Thyroid gland (tissue), 4 donors: ENCODE measurements around the gene RPTOR. TPM values are rescaled to one million over a fixed set of nuclear protein-coding genes. Genes with fewer than 3 reads are reported as not detected.

Experiments used
- DNase-seq, 2 donors: peaks; one replicate each; pipeline ENCODE4 v3.0.0-alpha.2; 2019
- H3K27ac ChIP-seq, 3 donors: fragments of 200-600 bp; sonication (generic); 1 replicate in 2 of 3; 2 replicates in 1 of 3; pipeline ENCODE4 v1.5.1; 2016 to 2019; ENCODE audit warnings: mild to moderate bottlenecking in 1 of 3, moderate library complexity in 1 of 3
- H3K27me3 ChIP-seq: fragments of 200-600 bp; sonication (generic); one replicate; pipeline ENCODE4 v1.5.1; 2019
- H3K36me3 ChIP-seq, 2 donors: fragments of 200-600 bp; sonication (generic); one replicate each; pipeline ENCODE4 v1.5.1; 2016 to 2019
- H3K4me1 ChIP-seq, 2 donors: fragments of 200-600 bp; sonication (generic); one replicate each; pipeline ENCODE4 v1.5.1; 2017 to 2019
- H3K4me3 ChIP-seq, 3 donors: fragments of 200-600 bp; sonication (generic); replicated peaks in 1 of 3; 1 replicate in 2 of 3; 2 replicates in 1 of 3; pipeline ENCODE4 v1.5.1; 2016; ENCODE audit warnings: mild to moderate bottlenecking in 1 of 3
- H3K9me3 ChIP-seq: fragments of 200-600 bp; sonication (generic); one replicate; pipeline ENCODE4 v1.5.1; 2017
- CTCF ChIP-seq, 6 experiments: fragments of 200-600 bp in 3 of 6; fragments of 450-650 bp in 3 of 6; sonication (generic) in 3 of 6; IDR thresholded peaks; one replicate each; pipeline ENCODE4 v1.5.1; 2016 to 2019; ENCODE audit warnings: antibody characterized with exemption in 6 of 6, mild to moderate bottlenecking in 2 of 6, inconsistent platforms in 1 of 6, moderate library complexity in 1 of 6
- POLR2A ChIP-seq, 2 donors: fragments of 450-650 bp; IDR thresholded peaks; one replicate each; pipeline ENCODE4 v1.6.1; 2017; ENCODE audit warnings: antibody characterized with exemption in 2 of 2, mild to moderate bottlenecking in 2 of 2, moderate library complexity in 1 of 2
- WGBS, 2 donors: methylation state at CpG; one replicate each; pipeline ENCODE4 v1.1.5; 2017; 5-methylcytosine and 5-hydroxymethylcytosine counted together
- intact Hi-C: fragments of 100-400 bp; cut with DNase I; formaldehyde crosslinking; loops from one replicate; pipeline ENCODE4 v1.15.1; 2023
- total RNA-seq, 4 donors: library from RNA; depleted of rRNA; stranded (reverse); fragments of >200 nt; gene quantifications; one replicate each; pipeline ENCODE4 v1.2.3, GENCODE V29; 2016

The RPTOR gene
- total RNA-seq, 4 donors from 2014 or later, result 24.2 to 58.1 (median 34.5) TPM

DNA sequence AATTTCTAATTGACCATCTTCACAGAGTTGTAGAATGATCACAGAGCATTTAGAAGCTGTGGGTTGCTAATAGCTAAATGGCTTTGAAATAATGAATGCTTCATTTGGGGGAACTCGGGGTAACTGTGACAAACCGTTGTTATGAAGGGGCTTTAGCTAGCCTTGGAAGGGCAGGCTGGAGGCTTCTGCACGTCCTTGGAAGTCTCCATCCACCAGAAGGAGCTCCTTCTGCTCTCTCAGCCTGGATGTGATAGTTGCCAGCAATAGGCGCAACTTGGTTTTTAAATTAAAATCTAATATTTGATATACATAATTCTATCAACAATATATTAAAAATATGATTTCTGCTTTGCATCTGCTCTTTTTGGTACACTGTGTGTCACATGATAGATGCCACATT, 200.5 kb downstream of the RPTOR start:
- H3K27ac ChIP-seq, result no peak overlapping the region
- no peak for DNase-seq

DNA sequence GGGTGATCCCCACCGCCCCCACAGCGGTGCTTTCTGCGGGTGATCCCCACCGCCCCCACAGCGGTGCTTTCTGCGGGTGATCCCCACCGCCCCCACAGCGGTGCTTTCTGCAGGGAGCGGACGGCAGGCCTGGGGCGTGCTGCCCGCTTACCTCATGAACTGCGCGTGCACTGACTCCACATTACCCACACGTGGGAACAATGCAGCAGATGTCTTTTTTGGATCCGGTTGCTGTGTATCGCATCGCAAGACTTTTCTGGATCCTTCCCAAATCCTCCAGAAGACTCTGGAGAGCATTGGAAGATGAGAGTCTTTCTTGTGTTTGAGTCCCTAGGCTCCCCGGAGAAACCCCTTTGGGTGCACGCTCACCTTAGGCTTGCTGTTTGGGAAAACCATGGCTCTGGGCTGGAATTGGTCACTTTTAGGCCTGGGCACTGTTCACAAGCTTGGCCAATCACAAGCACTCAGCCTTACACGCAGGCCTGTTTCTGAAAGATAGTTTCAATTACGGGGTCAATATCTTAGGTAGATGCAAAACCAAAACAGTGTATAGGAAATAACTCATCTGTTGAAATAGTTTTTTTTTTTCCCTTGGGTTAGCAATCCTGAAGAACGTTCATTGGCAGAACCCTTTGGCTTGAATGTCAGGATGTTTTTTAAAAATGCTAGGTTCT, 201.8 kb downstream of the RPTOR start:
- TF ChIP-seq POLR2A (IDR thresholded peaks at IDR 0.05) (no peak), CTCF (IDR thresholded peaks at IDR 0.05) (no peak)
- WGBS, 2 donors, result 87 to 94% methylated on average over 19 of the region's 23 CpGs
- Histone ChIP-seq H3K27me3 (no peaks in the 10 kb centered on the region), H3K4me3 (no peak overlapping the region), H3K9me3 (no peaks in the 10 kb centered on the region), H3K4me1 (no peaks in the 10 kb centered on the region), H3K36me3 (no peaks in the 10 kb centered on the region), H3K27ac (no peak overlapping the region)
- intact Hi-C loops, result no loop called here
- DNase-seq, result no peak

More for the DNA sequence above, 200.5 kb downstream of the RPTOR start:
- Histone ChIP-seq H3K27me3 (no peaks in the 10 kb centered on the region), H3K4me1 (no peaks in the 10 kb centered on the region), H3K36me3 (no peaks in the 10 kb centered on the region), H3K4me3 (no peak overlapping the region), H3K9me3 (no peaks in the 10 kb centered on the region)
- TF ChIP-seq POLR2A (IDR thresholded peaks at IDR 0.05), result no peak
- 93% methylated on average over 4 of the region's 4 CpGs for WGBS, 2 donors
- intact Hi-C loops, result no loop called here

GRCh38 chr17:80747469-80747868, 202.8 kb downstream of the RPTOR start:
- 95 to 100% methylated on average over 1 to 9 of the region's 9 CpGs for WGBS, 2 donors
- H3K27ac ChIP-seq, result no peak overlapping the region
- no peaks in the 10 kb centered on the region for H3K9me3 ChIP-seq
- no peaks in the 10 kb centered on the region for H3K4me1 ChIP-seq
- no peaks in the 10 kb centered on the region for H3K36me3 ChIP-seq
- H3K4me3 ChIP-seq, result no peak overlapping the region
- DNase-seq, result no peak
- no peaks in the 10 kb centered on the region for H3K27me3 ChIP-seq
- TF ChIP-seq POLR2A (IDR thresholded peaks at IDR 0.05), result no peak
- no peak for TF ChIP-seq CTCF (IDR thresholded peaks at IDR 0.05)
- intact Hi-C loops, result no loop called here

DNA sequence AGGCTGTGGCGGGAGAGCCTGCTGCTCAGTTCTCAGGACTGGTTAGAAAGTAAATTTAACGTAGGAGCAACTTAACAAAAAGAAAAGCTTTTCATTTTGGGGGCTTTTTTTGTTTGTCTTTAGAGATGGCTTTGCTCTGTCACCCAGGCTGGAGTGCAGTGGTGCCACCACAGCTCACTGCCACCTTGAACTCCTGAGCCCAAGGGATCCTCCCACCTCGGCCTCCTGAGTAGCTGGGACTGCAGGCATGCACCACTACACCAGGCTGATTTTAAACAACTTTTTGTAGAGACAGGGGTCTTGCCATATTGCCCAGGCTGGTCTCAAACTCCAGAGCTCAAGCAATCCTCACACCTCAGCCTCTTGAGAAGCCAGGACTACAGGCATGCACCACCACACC, 205.0 kb downstream of the RPTOR start:
- Histone ChIP-seq H3K4me3 (no peak overlapping the region), H3K27ac (no peak overlapping the region), H3K4me1 (no peaks in the 10 kb centered on the region), H3K27me3 (no peaks in the 10 kb centered on the region), H3K9me3 (no peaks in the 10 kb centered on the region), H3K36me3 (peaks cover 0 to 4% of the 10 kb centered on the region in 2 donors)
- intact Hi-C loops, result no loop called here
- no peak for TF ChIP-seq CTCF (IDR thresholded peaks at IDR 0.05)
- no peak for TF ChIP-seq POLR2A (IDR thresholded peaks at IDR 0.05)
- WGBS, 2 donors, result 96 to 98% methylated on average over 3 of the region's 3 CpGs
- DNase-seq, result no peak

GRCh38 chr17:80750263-80750662, 205.6 kb downstream of the RPTOR start:
- no peaks in the 10 kb centered on the region for H3K4me1 ChIP-seq
- H3K9me3 ChIP-seq, result no peaks in the 10 kb centered on the region
- intact Hi-C loops, result no loop called here
- no peak overlapping the region for H3K4me3 ChIP-seq
- H3K27me3 ChIP-seq, result no peaks in the 10 kb centered on the region
- peaks cover 0 to 4% of the 10 kb centered on the region in 2 donors for H3K36me3 ChIP-seq
- DNase-seq, result no peak
- no peak overlapping the region for H3K27ac ChIP-seq
- TF ChIP-seq POLR2A (IDR thresholded peaks at IDR 0.05) (no peak), CTCF (IDR thresholded peaks at IDR 0.05) (no peak)
- 64 to 68% methylated on average over 12 to 14 of the region's 14 CpGs for WGBS, 2 donors
